HG02642 (cell line): ENCODE data around the gene AP2A2.

ENCODE experiments used
- ATAC-seq: cut with Tn5 transposase; IDR thresholded peaks from one replicate; pipeline ENCODE4 v1.9.1; 2021; ENCODE audit warnings: mild to moderate bottlenecking; ENCODE audit not compliant: unreplicated experiment, poor library complexity

AP2A2 gene

DNA sequence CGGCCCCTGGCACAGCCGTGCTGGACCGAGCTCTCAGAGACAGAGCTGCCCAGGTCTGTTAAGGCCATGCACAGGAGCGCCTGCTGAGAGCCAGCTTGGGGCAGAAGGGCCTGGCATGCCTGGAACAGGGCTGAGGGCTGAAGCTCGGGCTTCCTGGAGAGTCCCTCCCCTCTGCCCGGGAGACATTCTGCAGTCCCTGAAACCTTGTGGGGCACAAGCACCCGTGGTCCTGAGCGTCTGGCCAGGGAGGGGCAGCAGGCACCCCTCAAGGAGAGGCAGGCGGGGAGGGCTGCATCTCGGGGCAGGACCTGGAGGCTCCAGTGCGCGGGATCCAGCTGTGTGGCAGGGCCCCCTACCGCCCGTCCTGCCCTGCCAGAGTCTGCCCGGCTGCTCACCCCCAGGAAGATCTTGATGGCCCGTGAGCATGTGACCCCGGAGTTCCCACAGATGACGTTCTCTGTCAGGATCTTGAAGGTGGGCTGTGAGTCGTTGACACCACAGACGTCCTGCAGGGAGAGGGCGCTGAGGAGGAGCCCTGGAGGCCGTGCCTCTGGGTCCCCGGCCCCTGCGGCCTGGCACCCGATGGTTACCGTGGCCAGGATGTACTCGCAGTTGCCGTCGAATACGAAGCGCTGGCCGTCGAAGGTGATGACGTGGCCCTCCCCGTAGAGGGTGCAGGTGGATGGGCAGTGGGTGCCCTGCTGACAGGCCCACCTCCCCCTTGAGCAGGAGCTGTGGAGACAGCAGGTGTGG, 99.9 kb downstream of the AP2A2 start:
- no peak for ATAC-seq

DNA sequence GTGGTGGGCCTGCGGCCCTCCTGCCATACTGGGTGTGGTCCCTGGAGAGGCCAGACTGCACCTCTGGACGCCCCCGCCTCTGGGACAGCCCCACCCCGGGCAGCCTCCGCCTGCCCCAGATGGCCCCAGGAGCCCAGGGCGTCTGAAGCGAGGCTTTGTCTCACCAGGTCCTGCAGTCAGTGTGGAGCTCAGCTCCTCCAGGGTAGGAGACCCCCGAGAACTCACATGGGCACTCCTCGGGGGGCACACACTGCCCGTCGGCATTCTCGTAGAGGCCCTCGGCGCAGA, 100.4 kb downstream of the AP2A2 start:
- ATAC-seq = no peak

DNA sequence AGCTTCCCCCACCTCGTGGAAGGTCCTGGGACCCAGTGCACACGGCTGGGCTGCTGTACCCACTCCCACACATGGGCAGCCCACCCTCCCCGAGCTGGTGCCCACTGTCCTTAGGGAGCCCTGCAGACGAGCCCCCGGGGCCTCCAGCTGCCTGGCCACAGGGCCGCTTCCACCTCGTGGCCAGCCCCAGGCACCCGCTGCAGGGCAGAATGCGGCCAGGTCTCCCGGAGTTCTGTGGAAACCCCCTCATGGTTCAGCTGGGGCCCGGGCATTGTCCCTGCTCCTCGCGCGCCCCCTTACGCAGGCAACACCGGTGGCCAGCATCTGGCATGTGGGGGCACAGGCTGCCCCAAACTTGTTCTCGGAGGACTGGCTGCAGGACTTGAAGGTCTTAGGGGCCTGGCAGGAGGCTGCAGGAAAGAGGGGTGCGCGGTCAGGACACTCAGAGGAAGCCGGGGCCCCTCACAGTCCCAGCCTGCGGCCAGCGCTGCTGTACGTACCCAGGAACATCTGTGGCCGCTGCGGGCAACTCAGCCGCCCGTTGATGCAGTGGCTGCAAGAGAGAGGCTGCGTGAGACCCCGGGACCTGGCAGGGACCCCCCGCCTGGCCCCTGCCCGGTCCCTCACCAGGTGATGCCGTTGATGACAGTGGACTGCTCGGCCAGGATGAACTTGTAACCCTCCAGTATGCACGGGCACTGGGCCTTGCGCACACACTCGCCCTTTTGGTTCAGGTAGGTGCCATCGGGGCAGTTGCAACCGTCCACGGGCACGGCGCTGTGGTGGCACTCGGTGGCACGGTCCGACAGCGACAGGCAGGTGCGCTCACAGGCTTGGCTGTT, 101.2 kb downstream of the AP2A2 start:
- ATAC-seq = no peak

DNA sequence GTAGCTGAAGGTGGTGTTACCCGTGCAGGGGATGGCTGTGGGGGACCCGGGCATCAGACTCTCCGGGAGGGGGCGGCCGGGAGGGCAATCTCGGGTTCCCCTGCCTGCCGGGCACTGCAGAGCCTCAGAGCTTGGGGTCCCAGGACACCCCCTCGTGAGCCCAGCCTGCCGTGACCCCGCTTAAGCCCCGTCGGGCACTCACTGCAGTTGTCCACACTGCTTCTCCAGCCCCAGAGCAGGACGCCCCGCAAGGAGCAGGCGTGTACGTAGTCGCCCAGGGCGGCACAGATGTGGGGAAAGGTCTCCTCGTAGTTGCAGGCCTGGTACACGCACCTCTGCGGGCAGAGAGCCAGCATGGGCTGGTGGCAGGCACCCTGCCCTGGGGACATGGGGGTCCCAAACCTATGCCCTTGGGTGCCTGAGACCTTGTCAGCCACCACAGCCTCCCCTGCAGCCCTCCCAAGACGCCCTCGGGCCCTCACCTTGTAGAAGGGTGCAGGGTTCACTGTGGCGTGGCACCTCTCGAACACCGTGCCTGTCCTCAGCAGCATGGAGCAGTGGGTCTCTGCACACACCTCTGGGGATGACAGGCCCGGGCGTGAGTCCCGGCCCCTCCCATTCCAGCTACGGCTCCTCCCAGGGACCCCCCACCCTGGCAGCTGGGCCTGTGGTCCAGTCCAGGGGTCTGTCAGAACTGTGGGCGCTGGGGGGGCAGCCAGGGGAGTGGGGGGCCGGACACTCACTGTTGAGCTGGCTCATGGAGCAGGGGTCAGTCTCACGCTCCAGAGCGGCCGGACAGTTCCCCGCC, 102.0 kb downstream of the AP2A2 start:
- ATAC-seq = no peak

DNA sequence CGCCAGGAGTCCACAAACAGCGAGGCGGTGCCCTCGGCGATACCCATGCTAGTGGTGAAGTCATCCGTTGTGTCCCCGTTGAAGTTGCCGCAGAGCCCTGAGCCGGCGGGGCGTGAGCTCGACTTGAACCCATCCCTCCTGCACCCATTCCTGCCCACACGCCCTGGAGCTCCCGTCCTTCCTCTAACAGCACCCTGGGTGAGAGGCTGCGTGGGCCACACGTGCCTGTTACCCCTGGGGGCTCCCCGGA, 102.5 kb downstream of the AP2A2 start:
- no peak for ATAC-seq

DNA sequence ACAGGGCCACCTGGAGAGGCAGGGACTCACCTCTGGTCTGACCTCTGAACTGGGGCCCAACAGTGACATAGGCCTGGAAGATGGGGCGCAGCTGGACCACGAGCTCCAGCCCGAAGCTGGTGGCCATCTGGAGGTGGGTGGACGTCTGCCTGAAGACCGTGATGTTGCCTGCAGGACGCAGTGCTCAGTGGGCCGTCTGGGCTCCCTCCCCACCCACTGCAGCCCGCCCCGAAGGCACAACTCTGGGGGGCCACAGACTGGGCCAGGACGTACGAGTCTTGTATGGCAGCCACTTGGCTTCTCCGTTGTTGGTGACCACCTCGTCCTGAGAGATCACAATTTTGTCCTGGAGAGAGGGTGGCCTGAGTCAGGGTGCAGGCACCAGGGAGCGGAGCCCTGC, 102.9 kb downstream of the AP2A2 start:
- ATAC-seq = no peak

- no peak for ATAC-seq
Measured at GRCh38 chr11:1029051-1029450, 103.4 kb downstream of the AP2A2 start.

GRCh38 chr11:1029654-1030053, 104.0 kb downstream of the AP2A2 start:
- no peak for ATAC-seq

GRCh38 chr11:1030086-1030485, 104.4 kb downstream of the AP2A2 start:
- no peak for ATAC-seq

DNA sequence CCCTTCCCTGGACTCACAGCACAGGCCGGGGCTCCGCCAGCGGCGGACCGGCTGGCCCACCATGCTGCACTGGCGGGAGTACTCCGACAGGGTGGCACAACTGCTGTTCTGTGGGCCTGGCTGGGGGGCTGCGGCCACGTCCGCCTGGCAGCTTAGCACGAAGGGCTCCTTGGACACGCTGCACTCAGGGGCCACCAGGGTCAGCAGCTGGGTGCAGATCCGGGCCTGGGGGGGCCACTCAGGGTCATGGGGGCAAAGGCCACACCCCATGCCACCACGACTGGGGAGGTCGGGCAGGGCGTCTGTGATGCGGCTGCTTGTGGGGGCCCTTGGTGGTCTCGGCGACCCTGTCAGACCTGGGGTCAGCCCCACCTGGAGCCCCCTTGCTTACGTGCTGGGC, 104.9 kb downstream of the AP2A2 start:
- no peak for ATAC-seq

DNA sequence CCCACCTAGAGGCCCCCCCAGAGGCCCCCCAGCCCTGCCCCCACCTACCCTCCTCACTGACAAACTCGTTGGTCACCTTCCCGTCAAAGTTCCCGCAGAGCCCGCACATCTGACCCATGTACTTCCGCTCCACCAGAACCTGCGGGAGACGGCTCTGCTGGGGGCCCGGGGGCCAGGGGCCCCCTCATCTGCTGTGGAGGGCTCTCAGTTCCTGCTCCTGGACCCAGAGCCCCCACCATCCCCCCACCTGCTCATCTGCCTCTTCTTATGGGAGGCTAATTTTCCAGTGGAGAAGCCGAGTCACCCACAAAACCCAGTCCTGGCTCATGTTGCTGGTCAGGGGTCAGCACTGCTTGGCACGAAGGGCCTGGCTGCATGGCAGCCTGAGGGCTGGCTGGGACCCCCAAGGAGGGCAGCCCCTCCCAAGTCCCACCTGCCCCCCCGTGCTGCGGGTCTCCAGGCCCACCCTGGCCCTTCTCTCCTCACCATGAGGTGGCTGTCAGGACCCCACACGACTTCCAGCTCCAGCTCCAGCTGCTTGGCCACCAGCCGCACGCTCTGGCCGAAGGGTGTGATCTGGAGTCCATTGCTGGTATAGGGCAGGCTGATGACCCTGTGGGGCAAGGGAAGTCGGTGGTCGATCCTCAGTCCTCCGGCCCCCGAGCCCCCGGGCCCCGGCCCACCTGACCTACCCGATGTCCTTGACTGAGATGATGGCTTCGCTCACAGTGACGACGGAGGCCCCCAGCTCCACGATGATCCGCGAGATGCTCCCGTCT, 105.6 kb downstream of the AP2A2 start:
- no peak for ATAC-seq

DNA sequence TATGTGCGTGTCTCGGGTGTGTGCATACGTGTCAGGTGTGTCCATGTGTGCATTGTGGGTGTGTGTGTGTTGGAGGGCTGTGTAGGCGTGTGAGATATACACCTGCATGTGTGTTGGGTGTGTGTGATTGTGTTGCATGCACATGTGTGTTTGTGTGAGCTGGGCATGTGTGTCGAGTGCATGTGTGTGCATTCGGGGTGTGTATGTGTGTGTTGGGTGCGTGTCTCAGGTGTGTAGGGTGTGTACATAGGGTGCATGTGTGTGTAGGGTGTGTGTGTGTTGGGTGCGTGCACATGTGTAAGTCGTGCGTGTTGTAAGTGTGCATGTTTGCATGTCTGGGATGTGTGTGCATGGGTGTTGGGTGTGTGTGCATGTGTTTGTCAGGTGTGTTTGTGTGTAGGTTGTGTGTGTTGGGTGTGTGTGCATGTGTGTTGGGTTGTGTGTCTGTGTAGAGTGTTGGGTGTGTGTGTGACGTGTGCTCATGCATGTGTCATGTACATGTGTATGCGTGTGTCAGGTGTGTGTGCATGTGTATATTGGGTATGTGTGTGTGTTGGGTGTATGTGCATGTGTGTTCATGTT, 106.7 kb downstream of the AP2A2 start:
- ATAC-seq = no peak

DNA sequence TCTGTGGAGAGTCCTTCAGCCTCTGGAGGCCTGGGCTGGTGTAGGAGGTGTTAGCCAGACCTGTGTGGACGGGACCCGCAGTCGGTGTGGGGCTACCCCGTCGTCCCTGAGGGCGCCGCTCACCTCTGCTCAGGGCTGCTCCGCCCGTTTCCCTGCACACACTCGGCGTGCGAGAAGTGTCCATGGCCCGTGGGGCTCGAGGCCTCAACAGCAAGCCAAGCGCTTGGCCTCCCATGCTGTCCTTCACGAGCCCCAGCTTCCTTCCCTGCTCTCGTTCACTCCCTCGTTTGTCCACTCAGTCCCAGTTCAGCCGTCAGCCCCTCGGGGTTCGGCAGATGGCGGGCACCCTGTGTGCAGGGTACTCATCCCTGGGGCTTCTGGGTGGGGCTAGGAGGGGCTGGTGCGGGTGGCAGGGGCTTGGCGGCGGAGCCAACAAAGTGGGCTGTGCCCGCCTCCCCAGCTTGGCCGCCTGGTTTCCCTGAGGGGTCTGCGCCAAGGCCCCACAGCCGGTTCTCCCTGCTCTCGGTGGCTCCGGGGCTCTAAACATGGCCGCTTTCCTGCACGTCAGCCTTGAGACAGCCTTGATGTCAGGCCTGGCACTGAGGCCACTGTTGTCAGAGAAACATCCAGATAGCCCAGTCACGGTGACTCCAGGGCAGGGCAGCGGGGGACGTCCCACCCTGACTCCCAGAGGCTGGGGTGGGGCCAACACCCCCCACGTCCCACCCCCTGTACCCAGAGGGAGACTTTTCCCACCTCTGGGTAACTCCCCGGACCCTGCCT, 107.5 kb downstream of the AP2A2 start:
- ATAC-seq = no peak

GRCh38 chr11:1034001-1034400, 108.3 kb downstream of the AP2A2 start:
- no peak for ATAC-seq

- ATAC-seq = no peak
Measured at GRCh38 chr11:1034456-1035295, 109.0 kb downstream of the AP2A2 start.

- ATAC-seq = no peak
Measured at GRCh38 chr11:1035577-1036283, 110.1 kb downstream of the AP2A2 start.

DNA sequence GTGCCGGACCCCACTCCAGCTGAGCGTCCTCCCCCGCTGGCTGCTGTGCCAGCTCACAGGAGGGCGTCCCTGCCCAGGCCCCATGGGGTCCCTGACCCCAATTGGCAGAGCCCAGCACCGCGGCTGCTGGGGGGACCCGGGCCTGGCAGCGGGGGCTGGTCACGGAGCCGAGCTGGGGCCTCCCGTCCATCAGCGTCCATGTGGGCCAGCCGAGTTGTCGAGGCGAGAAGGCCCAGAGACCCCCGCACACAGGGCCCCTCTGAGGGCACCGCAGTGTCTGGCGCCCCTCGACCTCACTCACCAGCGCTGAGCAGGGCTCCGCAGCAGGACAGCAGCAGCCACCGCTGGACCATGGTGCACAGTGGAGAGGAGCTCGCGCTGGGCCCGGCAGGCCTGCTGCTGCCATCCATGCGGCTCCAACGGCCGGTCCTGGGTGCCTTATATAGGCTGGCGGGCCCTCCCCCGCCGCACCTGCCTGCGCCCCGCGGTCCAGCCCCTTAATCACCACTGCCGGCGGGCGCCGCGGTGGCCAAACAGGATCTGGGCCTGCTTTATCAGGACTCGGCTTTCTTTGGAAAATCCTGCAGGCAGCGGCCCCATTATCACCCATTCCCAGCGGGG, 110.7 kb downstream of the AP2A2 start, which contains the start of gene MUC6:
Gene MUC6, minus strand, starts transcription at position 416 of the 621 bp plus-strand sequence. Its CDS starts 63 bp downstream, at position 353.
- no peak for ATAC-seq

DNA sequence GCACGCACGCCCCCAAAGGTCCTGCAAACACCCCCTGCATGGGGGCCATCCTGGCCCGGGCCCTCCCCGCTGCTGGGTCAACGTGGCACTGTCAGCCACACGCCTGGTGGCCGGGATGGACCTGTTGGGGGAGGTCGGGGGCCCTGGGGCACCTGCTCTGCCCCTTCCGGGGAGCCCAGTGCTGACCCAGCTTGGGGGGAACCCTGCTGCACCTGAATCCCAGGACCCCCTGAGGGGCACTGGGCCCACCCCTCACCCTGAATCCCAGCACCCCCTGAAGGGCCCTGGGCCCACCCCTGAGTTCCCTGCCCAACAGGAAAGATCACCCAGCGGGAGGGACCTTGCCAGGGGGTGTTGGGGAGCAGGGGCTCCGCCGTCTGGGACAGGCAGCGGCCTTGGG, 111.3 kb downstream of the AP2A2 start:
- no peak for ATAC-seq
